ENCODE results near the gene DSCAML1. TPM values are rescaled to one million over a fixed set of nuclear protein-coding genes. Genes with fewer than 3 reads are reported as not detected.

DSCAML1 gene
- total RNA-seq, 1 donor from 2014 or later: 1.4 TPM

- DNase-seq (ENCODE audit: low spot score) (no peak), ATAC-seq (no peak)
Observed at GRCh38 chr11:117619661-117620060, 177.4 kb downstream of the DSCAML1 start.

- no peak for DNase-seq (ENCODE audit: low spot score)
- no peak for ATAC-seq
Observed at GRCh38 chr11:117618982-117619355, 178.0 kb downstream of the DSCAML1 start.

GRCh38 chr11:117618302-117618981, 178.6 kb downstream of the DSCAML1 start:
- no peak for DNase-seq (ENCODE audit: low spot score)

GRCh38 chr11:117616979-117617378, 180.0 kb downstream of the DSCAML1 start:
- no peak for DNase-seq (ENCODE audit: low spot score)
- ATAC-seq: no peak

More at GRCh38 chr11:117618302-117618981, 178.6 kb downstream of the DSCAML1 start:
- ATAC-seq: no peak

- DNase-seq (ENCODE audit: low spot score) (no peak), ATAC-seq (no peak)
Observed at GRCh38 chr11:117614728-117615127, 182.3 kb downstream of the DSCAML1 start.

- DNase-seq (ENCODE audit: low spot score): no peak
- ATAC-seq: no peak
Observed at GRCh38 chr11:117613521-117613920, 183.5 kb downstream of the DSCAML1 start.

- ATAC-seq (no peak), DNase-seq (ENCODE audit: low spot score) (no peak)
Observed at GRCh38 chr11:117612177-117612576, 184.8 kb downstream of the DSCAML1 start.

GRCh38 chr11:117610901-117611300, 186.1 kb downstream of the DSCAML1 start:
- ATAC-seq: no peak
- DNase-seq (ENCODE audit: low spot score): no peak

- ATAC-seq: no peak
Observed at GRCh38 chr11:117610045-117610444, 187.0 kb downstream of the DSCAML1 start.

GRCh38 chr11:117607449-117607848, 189.6 kb downstream of the DSCAML1 start:
- no peak for ATAC-seq
- no peak for DNase-seq (ENCODE audit: low spot score)

More at GRCh38 chr11:117610045-117610444, 187.0 kb downstream of the DSCAML1 start:
- no peak for DNase-seq (ENCODE audit: low spot score)

GRCh38 chr11:117606790-117607189, 190.2 kb downstream of the DSCAML1 start:
- ATAC-seq (no peak), DNase-seq (ENCODE audit: low spot score) (no peak)

- ATAC-seq (no peak), DNase-seq (ENCODE audit: low spot score) (no peak)
Observed at GRCh38 chr11:117606211-117606610, 190.8 kb downstream of the DSCAML1 start.

- ATAC-seq: no peak
- no peak for DNase-seq (ENCODE audit: low spot score)
Observed at GRCh38 chr11:117605331-117605730, 191.7 kb downstream of the DSCAML1 start.

GRCh38 chr11:117604336-117604995, 192.6 kb downstream of the DSCAML1 start:
- no peak for DNase-seq (ENCODE audit: low spot score)
- no peak for ATAC-seq

GRCh38 chr11:117603932-117604331, 193.1 kb downstream of the DSCAML1 start:
- no peak for DNase-seq (ENCODE audit: low spot score)
- no peak for ATAC-seq

GRCh38 chr11:117601006-117601708, 195.9 kb downstream of the DSCAML1 start:
- ATAC-seq (no peak), DNase-seq (ENCODE audit: low spot score) (no peak)

- no peak for ATAC-seq
Observed at GRCh38 chr11:117600234-117600783, 196.7 kb downstream of the DSCAML1 start.

GRCh38 chr11:117597071-117597470, 199.9 kb downstream of the DSCAML1 start:
- DNase-seq (ENCODE audit: low spot score): no peak
- ATAC-seq: peak; percentile 42

More at GRCh38 chr11:117600234-117600783, 196.7 kb downstream of the DSCAML1 start:
- DNase-seq (ENCODE audit: low spot score): no peak

- no peak for ATAC-seq
Observed at GRCh38 chr11:117595440-117595839, 201.6 kb downstream of the DSCAML1 start.

GRCh38 chr11:117594721-117595120, 202.3 kb downstream of the DSCAML1 start:
- DNase-seq (ENCODE audit: low spot score): no peak
- no peak for ATAC-seq

More at GRCh38 chr11:117595440-117595839, 201.6 kb downstream of the DSCAML1 start:
- DNase-seq (ENCODE audit: low spot score): no peak

GRCh38 chr11:117593065-117593464, 204.0 kb downstream of the DSCAML1 start:
- ATAC-seq (no peak), DNase-seq (ENCODE audit: low spot score) (no peak)
